ENCODE data around the gene NARF.

The NARF gene

DNA sequence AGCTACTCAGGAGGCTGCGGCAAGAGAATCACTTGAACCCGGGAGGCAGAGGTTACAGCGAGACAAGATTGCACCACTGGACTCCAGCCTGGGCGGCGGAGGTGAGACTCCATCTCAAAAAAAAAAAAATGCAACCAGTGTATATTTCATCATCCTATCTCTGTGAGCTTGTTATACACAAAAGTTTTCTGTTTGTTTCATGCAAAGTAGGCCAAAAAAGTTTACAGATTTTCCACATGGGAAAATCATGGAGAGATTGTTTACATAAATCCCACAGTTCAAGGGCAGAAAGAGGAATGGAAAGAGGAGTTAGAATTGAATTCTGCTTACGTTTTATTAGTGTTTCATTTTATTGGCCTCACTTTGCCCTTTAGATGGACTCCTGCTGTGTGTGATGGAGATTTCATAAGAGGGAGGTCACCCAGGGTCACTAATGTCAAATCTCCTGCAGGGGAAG is 24.7 kb downstream of the NARF start:
- no peak overlapping the region for H3K4ac ChIP-seq (ENCODE audit: low read depth, low read length)
- no peaks in the 10 kb centered on the region for H3K27me3 ChIP-seq (ENCODE audit: insufficient read depth, low read length)
- no peak overlapping the region for H2BK120ac ChIP-seq (ENCODE audit: insufficient read depth, low read length, poor library complexity)
- H3K23ac ChIP-seq (ENCODE audit: low read length): no peak overlapping the region
- H3K4me1 ChIP-seq (ENCODE audit: control insufficient read depth in 1 of 2, insufficient read depth in 2 of 2, low read length in 2 of 2): no peaks in the 10 kb centered on the region
- H3K27ac ChIP-seq (ENCODE audit: low read depth, low read length): no peak overlapping the region
- no peak overlapping the region for H4K12ac ChIP-seq (ENCODE audit: low read depth, low read length)
- no peak overlapping the region for H3K4me2 ChIP-seq (ENCODE audit: low read length)
- H3K79me1 ChIP-seq (ENCODE audit: low read length): no peaks in the 10 kb centered on the region
- H3K79me2 ChIP-seq (ENCODE audit: control insufficient read depth, insufficient read depth, low read length, poor library complexity): no peaks in the 10 kb centered on the region
- no peak overlapping the region for H3K4me3 ChIP-seq (ENCODE audit: low read depth, low read length)
- no peak overlapping the region for H2AFZ ChIP-seq (ENCODE audit: insufficient read depth, low read length, poor library complexity)
- H3K36me3 ChIP-seq (ENCODE audit: control insufficient read depth in 1 of 2, insufficient read depth in 2 of 2, low read length in 2 of 2): peaks cover 61 to 65% of the 10 kb centered on the region in 2 experiments
- H3K9ac ChIP-seq (ENCODE audit: low read length): no peak overlapping the region
- no peak overlapping the region for H4K8ac ChIP-seq (ENCODE audit: low read depth, low read length)
- no peak overlapping the region for H2AK5ac ChIP-seq (ENCODE audit: low read length)
- no peak overlapping the region for H3K14ac ChIP-seq (ENCODE audit: low read length)
- no peak overlapping the region for H2BK5ac ChIP-seq (ENCODE audit: low read depth, low read length, poor library complexity)
- no CpG with 5 or more reads among the region's 6 CpGs for WGBS (ENCODE audit: extremely low coverage, insufficient coverage, insufficient read length)
- no peak for DNase-seq
- no peak overlapping the region for H3K18ac ChIP-seq (ENCODE audit: low read length)
- H2BK12ac ChIP-seq (ENCODE audit: low read length): no peak overlapping the region
- no peak overlapping the region for H4K91ac ChIP-seq (ENCODE audit: low read depth, low read length)
- no peaks in the 10 kb centered on the region for H3K9me3 ChIP-seq (ENCODE audit: insufficient read depth, low read depth, low read length)

DNA sequence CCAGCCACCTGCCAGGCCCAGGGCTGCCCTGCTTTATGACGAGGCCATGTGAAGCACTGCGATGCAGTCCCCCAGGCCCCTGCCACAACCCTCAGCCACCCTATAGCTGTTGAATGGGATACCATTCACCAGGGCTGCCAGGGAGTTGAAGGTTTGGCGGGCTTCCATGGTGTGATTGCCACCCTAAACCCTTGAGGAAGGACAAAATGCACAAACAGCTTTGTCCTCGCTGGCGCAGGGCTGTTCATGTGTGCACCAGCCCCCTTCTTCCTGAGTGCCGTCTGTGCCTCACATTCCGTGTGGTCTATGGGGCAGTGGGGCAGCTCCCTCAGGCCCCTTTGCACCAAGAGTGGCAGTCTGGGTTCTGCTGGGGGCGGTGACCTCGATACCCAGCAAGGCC is 25.3 kb downstream of the NARF start:
- Histone ChIP-seq H3K79me1 (ENCODE audit: low read length) (no peaks in the 10 kb centered on the region), H3K79me2 (ENCODE audit: control insufficient read depth, insufficient read depth, low read length, poor library complexity) (no peaks in the 10 kb centered on the region), H3K4me2 (ENCODE audit: low read length) (no peak overlapping the region), H3K4me1 (ENCODE audit: control insufficient read depth in 1 of 2, insufficient read depth in 2 of 2, low read length in 2 of 2) (no peaks in the 10 kb centered on the region), H3K4ac (ENCODE audit: low read depth, low read length) (no peak overlapping the region), H2BK120ac (ENCODE audit: insufficient read depth, low read length, poor library complexity) (no peak overlapping the region), H4K8ac (ENCODE audit: low read depth, low read length) (no peak overlapping the region), H4K12ac (ENCODE audit: low read depth, low read length) (no peak overlapping the region), H3K27me3 (ENCODE audit: insufficient read depth, low read length) (no peaks in the 10 kb centered on the region), H2AK5ac (ENCODE audit: low read length) (no peak overlapping the region), H3K9ac (ENCODE audit: low read length) (no peak overlapping the region), H3K14ac (ENCODE audit: low read length) (no peak overlapping the region), H3K36me3 (ENCODE audit: control insufficient read depth in 1 of 2, insufficient read depth in 2 of 2, low read length in 2 of 2) (peaks cover 56 to 60% of the 10 kb centered on the region in 2 experiments), H3K4me3 (ENCODE audit: low read depth, low read length) (no peak overlapping the region), H3K18ac (ENCODE audit: low read length) (no peak overlapping the region), H3K9me3 (ENCODE audit: insufficient read depth, low read depth, low read length) (no peaks in the 10 kb centered on the region), H2AFZ (ENCODE audit: insufficient read depth, low read length, poor library complexity) (no peak overlapping the region), H3K23ac (ENCODE audit: low read length) (no peak overlapping the region), H3K27ac (ENCODE audit: low read depth, low read length) (no peak overlapping the region), H4K91ac (ENCODE audit: low read depth, low read length) (no peak overlapping the region), H2BK5ac (ENCODE audit: low read depth, low read length, poor library complexity) (no peak overlapping the region), H2BK12ac (ENCODE audit: low read length) (no peak overlapping the region)
- no CpG with 5 or more reads among the region's 9 CpGs for WGBS (ENCODE audit: extremely low coverage, insufficient coverage, insufficient read length)
- no peak for DNase-seq

DNA sequence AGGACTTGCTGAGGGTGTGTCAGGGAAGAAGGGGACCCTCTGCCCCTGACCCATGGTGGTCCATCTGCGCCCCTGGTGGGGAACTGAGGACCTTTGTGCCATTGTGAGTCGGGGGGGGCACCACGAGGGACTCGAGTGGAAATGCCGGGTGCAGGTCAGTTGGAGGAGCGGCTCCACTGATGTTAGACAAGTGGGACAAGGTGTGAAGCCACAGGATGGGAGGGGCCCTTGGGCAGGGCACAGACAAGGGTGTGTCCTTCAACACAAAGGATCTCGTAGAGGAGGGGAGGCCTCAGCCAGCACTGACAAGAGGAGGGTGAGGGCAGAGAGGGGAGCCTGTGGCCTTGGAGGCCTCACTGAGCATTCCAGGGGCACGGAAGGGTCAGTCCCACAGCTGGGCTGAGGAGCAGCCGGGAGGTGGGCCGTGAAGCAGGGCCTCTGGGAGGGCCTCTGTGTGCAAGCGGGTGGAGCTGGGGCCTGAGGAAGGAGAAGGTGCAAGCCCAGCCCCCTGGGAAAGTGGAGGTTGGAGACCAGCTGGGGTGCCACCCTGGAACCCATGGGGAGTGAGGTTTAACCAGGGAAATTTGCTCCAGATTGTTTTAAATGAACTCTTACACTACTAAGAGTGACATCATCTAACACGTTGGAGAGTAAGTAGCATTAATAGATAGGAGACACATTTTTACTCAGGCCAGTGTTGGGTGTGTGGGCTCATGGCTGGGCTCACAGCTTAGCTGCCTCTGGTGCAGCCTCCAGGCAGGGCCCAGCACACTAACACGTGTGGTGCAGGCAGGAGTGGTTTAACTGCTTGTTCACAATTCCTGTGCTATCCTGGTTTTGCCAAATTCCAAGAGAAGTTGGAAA is 27.9 kb downstream of the NARF start:
- Histone ChIP-seq H2AK5ac (ENCODE audit: low read length) (no peak overlapping the region), H4K12ac (ENCODE audit: low read depth, low read length) (no peak overlapping the region), H3K79me2 (ENCODE audit: control insufficient read depth, insufficient read depth, low read length, poor library complexity) (no peaks in the 10 kb centered on the region), H4K91ac (ENCODE audit: low read depth, low read length) (no peak overlapping the region), H3K23ac (ENCODE audit: low read length) (no peak overlapping the region), H2AFZ (ENCODE audit: insufficient read depth, low read length, poor library complexity) (no peak overlapping the region), H3K9ac (ENCODE audit: low read length) (no peak overlapping the region), H3K36me3 (ENCODE audit: control insufficient read depth in 1 of 2, insufficient read depth in 2 of 2, low read length in 2 of 2) (peaks cover 37 to 48% of the 10 kb centered on the region in 2 experiments), H3K9me3 (ENCODE audit: insufficient read depth, low read depth, low read length) (no peaks in the 10 kb centered on the region), H2BK120ac (ENCODE audit: insufficient read depth, low read length, poor library complexity) (no peak overlapping the region), H4K8ac (ENCODE audit: low read depth, low read length) (no peak overlapping the region), H3K4me1 (ENCODE audit: control insufficient read depth in 1 of 2, insufficient read depth in 2 of 2, low read length in 2 of 2) (no peaks in the 10 kb centered on the region), H2BK12ac (ENCODE audit: low read length) (no peak overlapping the region), H3K27me3 (ENCODE audit: insufficient read depth, low read length) (no peaks in the 10 kb centered on the region), H2BK5ac (ENCODE audit: low read depth, low read length, poor library complexity) (no peak overlapping the region), H3K14ac (ENCODE audit: low read length) (no peak overlapping the region), H3K4ac (ENCODE audit: low read depth, low read length) (no peak overlapping the region), H3K79me1 (ENCODE audit: low read length) (no peaks in the 10 kb centered on the region), H3K4me3 (ENCODE audit: low read depth, low read length) (no peak overlapping the region), H3K18ac (ENCODE audit: low read length) (no peak overlapping the region), H3K27ac (ENCODE audit: low read depth, low read length) (no peak overlapping the region), H3K4me2 (ENCODE audit: low read length) (no peak overlapping the region)
- no peak for DNase-seq
- no CpG with 5 or more reads among the region's 13 CpGs for WGBS (ENCODE audit: extremely low coverage, insufficient coverage, insufficient read length)

DNA sequence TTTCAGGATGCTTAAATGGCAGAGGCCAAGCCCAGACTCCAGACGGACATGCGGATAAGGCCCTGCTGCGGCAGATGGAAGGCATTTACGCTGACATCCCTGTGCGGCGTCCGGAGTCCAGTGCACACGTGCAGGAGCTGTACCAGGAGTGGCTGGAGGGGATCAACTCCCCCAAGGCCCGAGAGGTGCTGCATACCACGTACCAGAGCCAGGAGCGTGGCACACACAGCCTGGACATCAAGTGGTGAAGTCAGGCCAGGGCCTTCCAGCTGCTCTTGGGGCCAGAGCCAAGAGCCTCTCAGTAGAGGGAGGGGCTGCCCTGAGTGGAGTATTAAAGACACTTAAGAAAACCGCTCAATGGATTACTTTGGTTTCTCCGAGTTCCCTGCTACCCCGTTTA is 29.4 kb downstream of the NARF start:
- H2AK5ac ChIP-seq (ENCODE audit: low read length): no peak overlapping the region
- H3K79me1 ChIP-seq (ENCODE audit: low read length): no peaks in the 10 kb centered on the region
- no peaks in the 10 kb centered on the region for H3K27me3 ChIP-seq (ENCODE audit: insufficient read depth, low read length)
- no peak overlapping the region for H3K23ac ChIP-seq (ENCODE audit: low read length)
- H3K79me2 ChIP-seq (ENCODE audit: control insufficient read depth, insufficient read depth, low read length, poor library complexity): no peaks in the 10 kb centered on the region
- no peak overlapping the region for H2BK120ac ChIP-seq (ENCODE audit: insufficient read depth, low read length, poor library complexity)
- no peak overlapping the region for H3K14ac ChIP-seq (ENCODE audit: low read length)
- peak overlapping the region; percentile 1 for H3K9ac ChIP-seq (ENCODE audit: low read length)
- no peak overlapping the region for H4K8ac ChIP-seq (ENCODE audit: low read depth, low read length)
- no peak overlapping the region for H2AFZ ChIP-seq (ENCODE audit: insufficient read depth, low read length, poor library complexity)
- H2BK5ac ChIP-seq (ENCODE audit: low read depth, low read length, poor library complexity): no peak overlapping the region
- no peak for DNase-seq
- no peak overlapping the region for H3K4me2 ChIP-seq (ENCODE audit: low read length)
- H4K12ac ChIP-seq (ENCODE audit: low read depth, low read length): no peak overlapping the region
- WGBS (ENCODE audit: extremely low coverage, insufficient coverage, insufficient read length): no CpG with 5 or more reads among the region's 14 CpGs
- H3K4ac ChIP-seq (ENCODE audit: low read depth, low read length): no peak overlapping the region
- H3K4me3 ChIP-seq (ENCODE audit: low read depth, low read length): no peak overlapping the region
- H4K91ac ChIP-seq (ENCODE audit: low read depth, low read length): no peak overlapping the region
- H2BK12ac ChIP-seq (ENCODE audit: low read length): no peak overlapping the region
- H3K36me3 ChIP-seq (ENCODE audit: control insufficient read depth in 1 of 2, insufficient read depth in 2 of 2, low read length in 2 of 2): peaks cover 35 to 41% of the 10 kb centered on the region in 2 experiments
- no peak overlapping the region for H3K27ac ChIP-seq (ENCODE audit: low read depth, low read length)
- no peaks in the 10 kb centered on the region for H3K9me3 ChIP-seq (ENCODE audit: insufficient read depth, low read depth, low read length)
- H3K4me1 ChIP-seq (ENCODE audit: control insufficient read depth in 1 of 2, insufficient read depth in 2 of 2, low read length in 2 of 2): no peaks in the 10 kb centered on the region
- H3K18ac ChIP-seq (ENCODE audit: low read length): no peak overlapping the region

Data from trophoblast cell (in vitro differentiated cells and primary cell).